CD14-positive monocyte (primary cell): ENCODE results near the gene ARMC12. TPM values are rescaled to one million over a fixed set of nuclear protein-coding genes. Genes with fewer than 3 reads are reported as not detected.
A peak's percentile ranks its signal among the peaks of the same experiment; 100 is the strongest.
"Not testable (repeated sequence)": the region's sequence is repeated elsewhere in the genome, so short reads cannot be mapped to it uniquely, and the experiment has no call there.

ENCODE experiments used
- DNase-seq, 3 donors: peaks; one replicate each; pipeline ENCODE4 v3.0.0-alpha.2; 2011 to 2022
- H2AFZ ChIP-seq: 2 replicates; pipeline ENCODE4 v1.6.0; 2012; ENCODE audit warnings: mild to moderate bottlenecking, low read depth, low read length, inconsistent platforms; ENCODE audit not compliant: insufficient read depth, poor library complexity, severe bottlenecking
- H3K27ac ChIP-seq, 2 donors: 1 replicate in 1 of 2; 2 replicates in 1 of 2; pipeline ENCODE4 v1.5.1; 2012 to 2013; ENCODE audit warnings: low read length in 2 of 2, control low read depth in 1 of 2, inconsistent platforms in 1 of 2, low read depth in 1 of 2, mild to moderate bottlenecking in 1 of 2
- H3K27me3 ChIP-seq, 2 donors: one replicate each; pipeline versions ENCODE4 v1.6.0 to v1.6.1; 2011 to 2013; ENCODE audit warnings: low read length in 2 of 2; ENCODE audit not compliant: control insufficient read depth in 2 of 2, insufficient read depth in 2 of 2
- H3K36me3 ChIP-seq, 2 donors: replicated peaks in 1 of 2; 1 replicate in 1 of 2; 2 replicates in 1 of 2; pipeline versions ENCODE4 v1.5.1 to v1.6.1; 2012 to 2013; ENCODE audit warnings: low read length in 2 of 2, control low read depth in 1 of 2, inconsistent platforms in 1 of 2, mild to moderate bottlenecking in 1 of 2; ENCODE audit not compliant: insufficient read depth in 2 of 2, control insufficient read depth in 1 of 2
- H3K4me1 ChIP-seq, 2 donors: 1 replicate in 1 of 2; 2 replicates in 1 of 2; pipeline versions ENCODE4 v1.5.1 to v1.6.1; 2012 to 2013; ENCODE audit warnings: low read length in 2 of 2, control low read depth in 1 of 2, inconsistent platforms in 1 of 2, mild to moderate bottlenecking in 1 of 2, moderate library complexity in 1 of 2; ENCODE audit not compliant: insufficient read depth in 2 of 2, control insufficient read depth in 1 of 2
- H3K4me2 ChIP-seq: replicated peaks from 2 replicates; pipeline ENCODE3; 2012; ENCODE audit warnings: low read length, moderate library complexity, mild to moderate bottlenecking; ENCODE audit not compliant: poor library complexity, severe bottlenecking; ENCODE audit errors: extremely low read depth
- H3K4me3 ChIP-seq, 3 experiments: fragments of 200-600 bp in 1 of 3; sonication (generic) in 1 of 3; replicated peaks in 1 of 3; 1 replicate in 2 of 3; 2 replicates in 1 of 3; pipeline ENCODE4 v1.5.1; 2011 to 2013; ENCODE audit warnings: low read length in 3 of 3, mild to moderate bottlenecking in 3 of 3, control low read depth in 2 of 3, low read depth in 2 of 3, inconsistent platforms in 1 of 3, moderate library complexity in 1 of 3
- H3K79me2 ChIP-seq: 2 replicates; pipeline ENCODE4 v1.6.0; 2012; ENCODE audit warnings: mild to moderate bottlenecking, control low read depth, inconsistent platforms, low read length, moderate library complexity; ENCODE audit not compliant: insufficient read depth
- H3K9ac ChIP-seq: 2 replicates; pipeline ENCODE4 v1.6.0; 2017; ENCODE audit warnings: low read length, mild to moderate bottlenecking; ENCODE audit not compliant: insufficient read depth, poor library complexity, severe bottlenecking
- H3K9me3 ChIP-seq, 2 donors: replicated peaks in 1 of 2; 1 replicate in 1 of 2; 2 replicates in 1 of 2; pipeline versions ENCODE4 v1.5.1 to v1.6.1; 2012 to 2013; ENCODE audit warnings: low read length in 2 of 2, control low read depth in 1 of 2; ENCODE audit not compliant: control insufficient read depth in 1 of 2, insufficient read depth in 1 of 2
- H4K20me1 ChIP-seq: 2 replicates; pipeline ENCODE4 v1.6.0; 2012; ENCODE audit warnings: mild to moderate bottlenecking, low read length, control low read depth, moderate library complexity; ENCODE audit not compliant: insufficient read depth
- H3K27ac Mint-ChIP-seq, 7 donors: one replicate each; pipeline ENCODE4 v1.8.0; 2020; ENCODE audit warnings: mild to moderate bottlenecking in 7 of 7, mixed read lengths in 7 of 7, moderate library complexity in 6 of 7, inconsistent platforms in 2 of 7
- H3K27me3 Mint-ChIP-seq, 3 donors: one replicate each; pipeline ENCODE4 v1.8.0; 2021 to 2022; ENCODE audit warnings: low read depth in 3 of 3, mild to moderate bottlenecking in 3 of 3, mixed read lengths in 3 of 3, moderate library complexity in 3 of 3, inconsistent platforms in 1 of 3
- H3K36me3 Mint-ChIP-seq, 2 donors: one replicate each; pipeline ENCODE4 v1.8.0; 2020; ENCODE audit warnings: mixed read lengths in 2 of 2, inconsistent platforms in 1 of 2, mild to moderate bottlenecking in 1 of 2
- H3K4me1 Mint-ChIP-seq: one replicate; pipeline ENCODE4 v1.8.0; 2020; ENCODE audit warnings: mild to moderate bottlenecking, mixed read lengths
- H3K4me3 Mint-ChIP-seq, 2 donors: one replicate each; pipeline ENCODE4 v1.8.0; 2020; ENCODE audit warnings: mild to moderate bottlenecking in 2 of 2, mixed read lengths in 2 of 2, moderate library complexity in 1 of 2
- H3K9me3 Mint-ChIP-seq, 7 donors: one replicate each; pipeline ENCODE4 v1.8.0; 2020 to 2022; ENCODE audit warnings: mixed read lengths in 7 of 7, mild to moderate bottlenecking in 6 of 7, moderate library complexity in 6 of 7, inconsistent platforms in 2 of 7
- CTCF ChIP-seq: fragments of 200-600 bp; IDR thresholded peaks from one replicate; pipeline ENCODE4 v1.8.0; 2022; ENCODE audit warnings: antibody characterized with exemption, mild to moderate bottlenecking
- WGBS: methylation state at CpG from one replicate; pipeline ENCODE4 v1.1.5; 2013; ENCODE audit warnings: missing lambda C conversion rate; ENCODE audit not compliant: insufficient coverage; 5-methylcytosine and 5-hydroxymethylcytosine counted together
- intact Hi-C, 2 donors: fragments of 100-400 bp; cut with micrococcal nuclease; formaldehyde crosslinking; loops; one replicate each; pipeline versions ENCODE4 v1.15.0 to v1.15.1; 2023
- polyA plus RNA-seq, 3 donors: library from polyadenylated mRNA; depleted of rRNA in 1 of 3; unstranded in 2 of 3; stranded (reverse) in 1 of 3; fragments of 300-500 nt in 2 of 3; fragments of >200 nt in 1 of 3; fragmentation: Illumina TruSeq in 2 of 3; gene quantifications; 1 replicate in 2 of 3; 2 replicates in 1 of 3; pipeline ENCODE4 v1.2.3, GENCODE V29; 2012 to 2021

Gene ARMC12
- polyA plus RNA-seq, 3 donors, result 2.7 TPM; not detected in 2

GRCh38 chr6:35687658-35688604 lies 48.9 kb upstream of the ARMC12 start:
- under 1% methylated on average over 98 of the region's 100 CpGs for WGBS
- Mint-ChIP-seq H3K4me3 (peak overlapping the region; percentile 96 to 97), H3K27me3 (peaks cover 0 to 1% (median 0%) of the 10 kb centered on the region in 3 donors), H3K4me1 (peaks cover 34% of the 10 kb centered on the region), H3K27ac (peak overlapping the region; percentile 87 to 96 (median 94)), H3K9me3 (peaks cover 0 to 3% (median 0%) of the 10 kb centered on the region in 7 donors), H3K36me3 (peaks cover 2 to 8% of the 10 kb centered on the region in 2 donors)
- peaks cover 57% of the 10 kb centered on the region for H3K79me2 ChIP-seq
- H3K4me1 ChIP-seq, result peaks cover 37 to 57% of the 10 kb centered on the region in 2 donors
- H3K36me3 ChIP-seq, result peaks cover 4 to 16% of the 10 kb centered on the region in 2 donors
- H2AFZ ChIP-seq, result peak overlapping the region; percentile 74
- H3K27ac ChIP-seq, result peak overlapping the region; percentile 51 to 80
- peak overlapping the region; percentile 83 to 98 (median 98) for H3K4me3 ChIP-seq
- H3K4me2 ChIP-seq, result peak overlapping the region; percentile 81
- peaks cover 46% of the 10 kb centered on the region for H4K20me1 ChIP-seq
- intact Hi-C loops, result loop anchor here in 1 of 2 donors (2.0 to 10.0 kb wide), 3 partner anchors 13 to 103 kb away; no protein-coding TSS in a partner anchor
- H3K9ac ChIP-seq, result peak overlapping the region; percentile 95
- DNase-seq, result peak in 2 of 3 donors; percentile 33 to 42
- no peak for TF ChIP-seq CTCF
- H3K9me3 ChIP-seq, result no peaks in the 10 kb centered on the region
- H3K27me3 ChIP-seq, result no peaks in the 10 kb centered on the region

GRCh38 chr6:35688605-35689322 lies 48.1 kb upstream of the ARMC12 start, which contains the start of gene FKBP5:
Gene FKBP5 (minus strand): TSS chr6:35688915. CDS start chr6:35642824, 46,091 bp downstream.
- Histone ChIP-seq H2AFZ (peak within 1 kb of the TSS; percentile 74), H3K4me2 (peak within 1 kb of the TSS; percentile 81), H3K9ac (peak within 1 kb of the TSS; percentile 95), H3K9me3 (no peaks in the 10 kb centered on the region), H3K27me3 (no peaks in the 10 kb centered on the region), H4K20me1 (peaks cover 37% of the 10 kb centered on the region), H3K4me3 (peak within 1 kb of the TSS; percentile 83 to 98 (median 98)), H3K36me3 (peaks cover 3 to 10% of the 10 kb centered on the region in 2 donors), H3K79me2 (peaks cover 49% of the 10 kb centered on the region), H3K4me1 (peaks cover 37 to 58% of the 10 kb centered on the region in 2 donors), H3K27ac (peak within 1 kb of the TSS; percentile 51 to 80)
- peak; percentile 87 to 92 (median 89) for DNase-seq
- Mint-ChIP-seq H3K9me3 (peaks cover 0 to 3% (median 0%) of the 10 kb centered on the region in 7 donors), H3K27ac (peak within 1 kb of the TSS; percentile 87 to 96 (median 94)), H3K4me1 (peaks cover 34% of the 10 kb centered on the region), H3K4me3 (peak within 1 kb of the TSS; percentile 96 to 97), H3K36me3 (peaks cover 0 to 5% of the 10 kb centered on the region in 2 donors), H3K27me3 (peaks cover 0 to 2% (median 1%) of the 10 kb centered on the region in 3 donors)
- no peak for TF ChIP-seq CTCF
- intact Hi-C loops, result loop anchor here in 1 of 2 donors (2.0 to 10.0 kb wide), 2 partner anchors 14 to 104 kb away; no protein-coding TSS in a partner anchor
- WGBS, result under 1% methylated on average over 73 of the region's 80 CpGs

- H3K4me1 ChIP-seq, result peaks cover 37 to 54% of the 10 kb centered on the region in 2 donors
Observed at GRCh38 chr6:35690006-35690405, 46.8 kb upstream of the ARMC12 start.

More at GRCh38 chr6:35690006-35690405, 46.8 kb upstream of the ARMC12 start:
- DNase-seq, H3K4me3 ChIP-seq, H3K27me3 Mint-ChIP-seq, H3K9ac ChIP-seq, H3K36me3 ChIP-seq, H3K4me2 ChIP-seq, H3K36me3 Mint-ChIP-seq, H3K27me3 ChIP-seq, H3K27ac ChIP-seq, H3K9me3 ChIP-seq, H2AFZ ChIP-seq, H3K4me3 Mint-ChIP-seq: not testable (repeated sequence)
- WGBS, result 100% methylated on average over 2 of the region's 16 CpGs
- peak overlapping the region in 1 of 7 donors; percentile 62 for H3K27ac Mint-ChIP-seq
- H3K9me3 Mint-ChIP-seq, result peaks cover 0 to 11% (median 4%) of the 10 kb centered on the region in 7 donors
- Histone ChIP-seq H4K20me1 (peaks cover 25% of the 10 kb centered on the region), H3K79me2 (peaks cover 36% of the 10 kb centered on the region)
- intact Hi-C loops, result loop anchor here in 1 of 2 donors (5.0 kb wide), 1 partner anchor 42 kb away; no protein-coding TSS in a partner anchor
- H3K4me1 Mint-ChIP-seq, result peaks cover 38% of the 10 kb centered on the region
